SW480 (cell line): Measurements from ENCODE around the gene MPHOSPH9.
"Not testable (repeated sequence)": the region's sequence is repeated elsewhere in the genome, so short reads cannot be mapped to it uniquely, and the experiment has no call there.

Source experiments
- DNase-seq: peaks from one replicate; pipeline ENCODE4 v3.0.0-alpha.2; 2016; ENCODE audit warnings: low spot score

MPHOSPH9 gene

GRCh38 chr12:123260081-123260480, 27.1 kb upstream of the MPHOSPH9 start:
- no peak for DNase-seq

GRCh38 chr12:123258593-123258992, 25.7 kb upstream of the MPHOSPH9 start:
- DNase-seq: no peak

- DNase-seq: no peak
These were observed 22.0 kb upstream of the MPHOSPH9 start for GRCh38 chr12:123254853-123255446.

GRCh38 chr12:123253641-123254459, 20.9 kb upstream of the MPHOSPH9 start:
- no peak for DNase-seq

- not testable (repeated sequence) for DNase-seq
These were observed 19.4 kb upstream of the MPHOSPH9 start for GRCh38 chr12:123252365-123252764.

GRCh38 chr12:123251403-123252076, 18.6 kb upstream of the MPHOSPH9 start:
- DNase-seq: no peak

- peak; percentile 91 for DNase-seq
These were observed 17.8 kb upstream of the MPHOSPH9 start for GRCh38 chr12:123250471-123251383.

GRCh38 chr12:123248996-123249741, 16.2 kb upstream of the MPHOSPH9 start:
- DNase-seq: not testable (repeated sequence)

- not testable (repeated sequence) for DNase-seq
These were observed 15.2 kb upstream of the MPHOSPH9 start for GRCh38 chr12:123248129-123248528.

- DNase-seq: no peak
These were observed 12.7 kb upstream of the MPHOSPH9 start for GRCh38 chr12:123245678-123246077.

- DNase-seq: no peak
These were observed 10.8 kb upstream of the MPHOSPH9 start for GRCh38 chr12:123243671-123244262.

GRCh38 chr12:123242116-123242904, 9.4 kb upstream of the MPHOSPH9 start:
- DNase-seq: no peak

GRCh38 chr12:123238961-123239360, 6.0 kb upstream of the MPHOSPH9 start:
- no peak for DNase-seq

- DNase-seq: no peak
These were observed 5.4 kb upstream of the MPHOSPH9 start for GRCh38 chr12:123238330-123238682.

- DNase-seq: peak; percentile 36
These were observed 4.8 kb upstream of the MPHOSPH9 start for GRCh38 chr12:123237646-123238329.

- peak; percentile 3 for DNase-seq
These were observed 766 bp upstream of the MPHOSPH9 start for GRCh38 chr12:123233505-123234308.

GRCh38 chr12:123232472-123232806, 502 bp downstream of the MPHOSPH9 start:
- peak; percentile 38 for DNase-seq

GRCh38 chr12:123231931-123232330, 1.0 kb downstream of the MPHOSPH9 start:
- peak; percentile 21 for DNase-seq

- no peak for DNase-seq
These were observed 3.9 kb downstream of the MPHOSPH9 start for GRCh38 chr12:123229051-123229450.
